Stimulated activated CD4-positive, alpha-beta T cell treated with anti-CD3 and anti-CD28 coated beads, Interleukin-15, amount 100 ng/mL, for 48 hours (primary cell): ENCODE measurements around the gene DOK7.

Experiments used
- DNase-seq, 2 donors: peaks; one replicate each; pipeline ENCODE4 v3.0.0-alpha.2; 2020; ENCODE audit warnings: low read depth in 2 of 2

Gene DOK7

GRCh38 chr4:3475041-3475712 lies 12.1 kb downstream of the DOK7 start:
- DNase-seq = no peak

- DNase-seq = no peak
These were observed 12.7 kb downstream of the DOK7 start for GRCh38 chr4:3475713-3476260.

- DNase-seq = no peak
These were observed 13.2 kb downstream of the DOK7 start for GRCh38 chr4:3476341-3476747.

- DNase-seq = no peak
These were observed 14.0 kb downstream of the DOK7 start for GRCh38 chr4:3476936-3477749.

- DNase-seq = no peak
These were observed 14.8 kb downstream of the DOK7 start for GRCh38 chr4:3477750-3478430.

- DNase-seq = no peak
These were observed 15.6 kb downstream of the DOK7 start for GRCh38 chr4:3478446-3479357.

GRCh38 chr4:3479358-3480101 lies 16.4 kb downstream of the DOK7 start:
- no peak for DNase-seq

GRCh38 chr4:3480528-3481112 lies 17.5 kb downstream of the DOK7 start:
- DNase-seq = peak; percentile 35 to 74

GRCh38 chr4:3481113-3481531 lies 18.0 kb downstream of the DOK7 start:
- DNase-seq = no peak

- no peak for DNase-seq
These were observed 18.8 kb downstream of the DOK7 start for GRCh38 chr4:3481783-3482393.

- DNase-seq = no peak
These were observed 19.6 kb downstream of the DOK7 start for GRCh38 chr4:3482707-3483106.

GRCh38 chr4:3483471-3483921 lies 20.4 kb downstream of the DOK7 start:
- DNase-seq = no peak

- no peak for DNase-seq
These were observed 21.2 kb downstream of the DOK7 start for GRCh38 chr4:3484057-3484973.

- no peak for DNase-seq
These were observed 22.1 kb downstream of the DOK7 start for GRCh38 chr4:3485011-3485791.

GRCh38 chr4:3485886-3486540 lies 22.9 kb downstream of the DOK7 start:
- DNase-seq = no peak

GRCh38 chr4:3486541-3487540 lies 23.7 kb downstream of the DOK7 start:
- DNase-seq = no peak
